B cell (primary cell): ENCODE results near the gene HECTD3. TPM values are rescaled to one million over a fixed set of nuclear protein-coding genes. Genes with fewer than 3 reads are reported as not detected.

Experiments
- ATAC-seq: fragments of 200-7000 bp; cut with Tn5 transposase; one replicate; pipeline ENCODE4 v1.10.0; 2021; ENCODE audit warnings: low read depth, mild to moderate bottlenecking, moderate number of reproducible peaks, moderate library complexity
- CTCF ChIA-PET: fragments of 350-600 bp; sonication (Branson Sonifier 250); formaldehyde crosslinking; loops from one replicate; lab custom pipeline; 2021; ENCODE audit warnings: antibody characterized with exemption, inconsistent platforms; lab: Charles Lee
- POLR2A ChIA-PET: fragments of 350-600 bp; sonication (Branson Sonifier 250); formaldehyde crosslinking; loops from one replicate; lab custom pipeline; 2021; ENCODE audit warnings: antibody characterized with exemption; lab: Charles Lee
- DNase-seq: peaks from one replicate; pipeline ENCODE4 v3.0.0; 2013
- H2AFZ ChIP-seq: 2 replicates; pipeline ENCODE4 v1.6.1; 2012; ENCODE audit warnings: mild to moderate bottlenecking, low read depth, low read length; ENCODE audit not compliant: insufficient read depth, poor library complexity, severe bottlenecking
- H3K27ac ChIP-seq, 2 donors: 1 replicate in 1 of 2; 2 replicates in 1 of 2; pipeline ENCODE4 v1.5.1; 2012 to 2013; ENCODE audit warnings: low read length in 2 of 2, mild to moderate bottlenecking in 2 of 2, moderate library complexity in 1 of 2
- H3K27me3 ChIP-seq, 4 experiments: fragments of 200-600 bp in 1 of 4; sonication (generic) in 1 of 4; replicated peaks in 1 of 4; 1 replicate in 2 of 4; 2 replicates in 2 of 4; pipeline versions ENCODE4 v1.6.1 to v1.7.0; 2013 to 2016; ENCODE audit warnings: low read length in 3 of 4, mild to moderate bottlenecking in 2 of 4, mixed read lengths in 1 of 4, moderate library complexity in 1 of 4; ENCODE audit not compliant: insufficient read depth in 4 of 4, control insufficient read depth in 3 of 4; ENCODE audit errors: control extremely low read depth in 1 of 4
- H3K36me3 ChIP-seq, 2 experiments: replicated peaks in 1 of 2; 1 replicate in 1 of 2; 2 replicates in 1 of 2; pipeline versions ENCODE4 v1.6.1 to v1.7.1; 2013; ENCODE audit warnings: low read length in 1 of 2; ENCODE audit not compliant: insufficient read depth in 2 of 2, control insufficient read depth in 1 of 2; ENCODE audit errors: control extremely low read depth in 1 of 2, extremely low read depth in 1 of 2
- H3K4me1 ChIP-seq, 2 donors: fragments of 200-600 bp in 1 of 2; sonication (generic) in 1 of 2; 1 replicate in 1 of 2; 2 replicates in 1 of 2; pipeline versions ENCODE4 v1.5.1 to v1.6.1; 2013 to 2017; ENCODE audit warnings: low read length in 2 of 2; ENCODE audit not compliant: control insufficient read depth in 2 of 2, insufficient read depth in 2 of 2
- H3K4me2 ChIP-seq: replicated peaks from 2 replicates; pipeline ENCODE3; 2012; ENCODE audit warnings: mild to moderate bottlenecking, low read depth, low read length; ENCODE audit not compliant: poor library complexity, severe bottlenecking
- H3K4me3 ChIP-seq, 5 experiments: fragments of 200-600 bp in 1 of 5; sonication (generic) in 1 of 5; 1 replicate in 3 of 5; 2 replicates in 2 of 5; pipeline versions ENCODE4 v1.5.1 to v1.7.0; 2011 to 2016; ENCODE audit warnings: low read length in 4 of 5, mild to moderate bottlenecking in 4 of 5, low read depth in 2 of 5, control low read depth in 1 of 5, moderate library complexity in 1 of 5; ENCODE audit not compliant: insufficient read depth in 1 of 5; ENCODE audit errors: control extremely low read depth in 1 of 5, extremely low read depth in 1 of 5
- H3K79me2 ChIP-seq: fragments of 200-600 bp; sonication (generic); one replicate; pipeline ENCODE4 v1.6.0; 2016; ENCODE audit warnings: low read length; ENCODE audit not compliant: control insufficient read depth, insufficient read depth
- H3K9ac ChIP-seq: fragments of 200-600 bp; sonication (generic); 2 replicates; pipeline ENCODE4 v1.6.1; 2017; ENCODE audit warnings: mild to moderate bottlenecking, low read length, moderate library complexity
- H3K9me3 ChIP-seq, 3 donors: one replicate each; pipeline versions ENCODE4 v1.6.1 to v1.7.1; 2013; ENCODE audit warnings: low read length in 2 of 3; ENCODE audit not compliant: control insufficient read depth in 2 of 3, insufficient read depth in 1 of 3; ENCODE audit errors: control extremely low read depth in 1 of 3
- H4K20me1 ChIP-seq: 2 replicates; pipeline ENCODE4 v1.6.0; 2012; ENCODE audit warnings: mild to moderate bottlenecking, low read length; ENCODE audit not compliant: insufficient read depth, control insufficient read depth, poor library complexity, severe bottlenecking
- H3K27ac Mint-ChIP-seq: one replicate; pipeline ENCODE4 v1.8.0; 2021; ENCODE audit warnings: mixed read lengths
- H3K27me3 Mint-ChIP-seq: one replicate; pipeline ENCODE4 v1.8.0; 2021; ENCODE audit warnings: mixed read lengths
- H3K4me1 Mint-ChIP-seq: one replicate; pipeline ENCODE4 v1.8.0; 2021; ENCODE audit warnings: mixed read lengths
- H3K4me3 Mint-ChIP-seq: one replicate; pipeline ENCODE4 v1.8.0; 2021; ENCODE audit warnings: mixed read lengths
- H3K9me3 Mint-ChIP-seq: one replicate; pipeline ENCODE4 v1.8.0; 2022; ENCODE audit warnings: mixed read lengths; ENCODE audit not compliant: insufficient read depth
- CTCF ChIP-seq: fragments of 200-600 bp; IDR thresholded peaks from one replicate; pipeline ENCODE4 v1.8.0; 2022; ENCODE audit warnings: antibody characterized with exemption, mild to moderate bottlenecking
- EZH2 ChIP-seq: IDR thresholded peaks from 2 replicates; pipeline ENCODE4 v1.6.1; 2012; ENCODE audit warnings: borderline replicate concordance, low read depth, mild to moderate bottlenecking, moderate library complexity, low read length; ENCODE audit not compliant: insufficient read depth, poor library complexity, severe bottlenecking
- WGBS: methylation state at CpG from one replicate; pipeline ENCODE4 v1.1.5; 2013; ENCODE audit warnings: missing lambda C conversion rate; ENCODE audit not compliant: insufficient coverage; 5-methylcytosine and 5-hydroxymethylcytosine counted together
- intact Hi-C: fragments of 100-400 bp; cut with micrococcal nuclease; formaldehyde crosslinking; loops from one replicate; pipeline ENCODE4 v1.10.0; 2022
- polyA plus RNA-seq: library from polyadenylated mRNA; depleted of rRNA; stranded (reverse); fragments of >200 nt; gene quantifications from 2 replicates; pipeline ENCODE4 v1.2.3, GENCODE V29; 2012
- total RNA-seq, 2 donors: library from RNA; stranded (reverse); fragments of 120-200 nt in 1 of 2; gene quantifications; 1 replicate in 1 of 2; 2 replicates in 1 of 2; pipeline versions ENCODE4 v1.2.3 to v1.2.4, GENCODE V29; 2013 to 2022

HECTD3 gene
- total and polyA plus RNA-seq, 2 donors (not counting 1 experiment from before 2014, with no cell fraction given): 44.5 to 66.8 TPM

- WGBS: 90% methylated on average over 2 of the region's 2 CpGs
- Mint-ChIP-seq H3K4me1 (peaks cover 34% of the 10 kb centered on the region), H3K4me3 (no peak overlapping the region), H3K27ac (no peak overlapping the region), H3K27me3 (no peaks in the 10 kb centered on the region), H3K9me3 (no peaks in the 10 kb centered on the region)
- no peak for DNase-seq
- Histone ChIP-seq H4K20me1 (peaks cover 4% of the 10 kb centered on the region), H3K79me2 (peaks cover 24% of the 10 kb centered on the region), H3K9ac (no peak overlapping the region), H3K4me2 (no peak overlapping the region), H3K4me3 (no peak overlapping the region), H3K27me3 (no peaks in the 10 kb centered on the region), H2AFZ (no peak overlapping the region), H3K27ac (no peak overlapping the region), H3K36me3 (peaks cover 0 to 15% of the 10 kb centered on the region in 2 experiments), H3K4me1 (peaks cover 19 to 28% of the 10 kb centered on the region in 2 donors), H3K9me3 (no peaks in the 10 kb centered on the region)
- ChIA-PET POLR2A (interaction anchor here (0.7 to 2.8 kb wide), 2 partner anchors 284 to 325 kb away, joined by 3 to 8 read pairs; partner anchors contain the start of genes MUTYH and TOE1), CTCF (interaction anchor here (0.9 to 11.9 kb wide), 4 partner anchors 180 to 478 kb away, joined by 3 to 388 read pairs (median 80); partner anchors contain the start of gene TESK2)
- no peak for TF ChIP-seq EZH2
- TF ChIP-seq CTCF: no peak
- intact Hi-C loops: no loop called here
- ATAC-seq: no peak
Observed at GRCh38 chr1:45015683-45016082, 4.6 kb upstream of the HECTD3 start.

GRCh38 chr1:45014321-45015028 lies 3.4 kb upstream of the HECTD3 start:
- Mint-ChIP-seq H3K9me3 (no peaks in the 10 kb centered on the region), H3K4me1 (peaks cover 43% of the 10 kb centered on the region), H3K27me3 (no peaks in the 10 kb centered on the region), H3K4me3 (peak overlapping the region; percentile 80), H3K27ac (peak overlapping the region; percentile 77)
- ATAC-seq: peak; percentile 37
- Histone ChIP-seq H3K4me3 (no peak overlapping the region), H3K9ac (no peak overlapping the region), H3K36me3 (peaks cover 0 to 20% of the 10 kb centered on the region in 2 experiments), H3K4me2 (no peak overlapping the region), H3K27ac (peak overlapping the region in 1 of 2 donors; percentile 53), H3K79me2 (peaks cover 35% of the 10 kb centered on the region), H3K27me3 (no peaks in the 10 kb centered on the region), H3K9me3 (no peaks in the 10 kb centered on the region), H3K4me1 (peaks cover 30 to 39% of the 10 kb centered on the region in 2 donors), H2AFZ (no peak overlapping the region), H4K20me1 (peaks cover 12% of the 10 kb centered on the region)
- TF ChIP-seq CTCF: peak; percentile 86
- TF ChIP-seq EZH2: no peak
- CTCF ChIA-PET: interaction anchor here (0.6 to 11.9 kb wide), 40 partner anchors 10 to 627 kb away, joined by 3 to 388 read pairs (median 4); partner anchors contain the start of genes CCDC163, EIF2B3, MMACHC and MUTYH
- intact Hi-C loops: loop anchor here (1.0 to 5.0 kb wide), 6 partner anchors 38 to 382 kb away; partner anchors contain the start of genes RPS8 and ZSWIM5
- 47% methylated on average over 6 of the region's 6 CpGs for WGBS
- POLR2A ChIA-PET: interaction anchor here (0.6 to 4.9 kb wide), 7 partner anchors 285 to 569 kb away, joined by 3 to 59 read pairs (median 4); partner anchors contain the start of genes MUTYH, NASP and TOE1
- peak; percentile 87 for DNase-seq
